SHP77 treated with DMSO at 0.1 percent for 48 hours (cell line): ENCODE data around the gene SOCS7.

ENCODE experiments used
- DNase-seq: peaks from one replicate; lab custom pipeline; 2025; lab: John Stamatoyannopoulos, UW

The SOCS7 gene

GRCh38 chr17:38351412-38352222, at the start of gene SOCS7:
Gene SOCS7, plus strand, starts transcription at chr17:38351844. Its CDS starts 209 bp downstream, at chr17:38352053.
- peak; percentile 90 for DNase-seq

- DNase-seq, result no peak
These were observed 36.1 kb upstream of the SOCS7 start for GRCh38 chr17:38315497-38315896.

GRCh38 chr17:38317081-38317480, 34.6 kb upstream of the SOCS7 start:
- DNase-seq, result no peak

GRCh38 chr17:38320482-38320881, 31.2 kb upstream of the SOCS7 start:
- no peak for DNase-seq

- DNase-seq, result no peak
These were observed 29.4 kb upstream of the SOCS7 start for GRCh38 chr17:38322156-38322779.

- no peak for DNase-seq
These were observed 28.7 kb upstream of the SOCS7 start for GRCh38 chr17:38322897-38323296.

GRCh38 chr17:38324141-38324697, 27.4 kb upstream of the SOCS7 start:
- DNase-seq, result no peak

GRCh38 chr17:38324772-38325171, 26.9 kb upstream of the SOCS7 start:
- no peak for DNase-seq

GRCh38 chr17:38325221-38325851, 26.3 kb upstream of the SOCS7 start:
- DNase-seq, result no peak

GRCh38 chr17:38326996-38327792, 24.4 kb upstream of the SOCS7 start:
- no peak for DNase-seq

GRCh38 chr17:38327936-38328335, 23.7 kb upstream of the SOCS7 start:
- no peak for DNase-seq

GRCh38 chr17:38328620-38329019, 23.0 kb upstream of the SOCS7 start:
- DNase-seq, result no peak

GRCh38 chr17:38329284-38329683, 22.4 kb upstream of the SOCS7 start:
- DNase-seq, result no peak

- DNase-seq, result no peak
These were observed 21.6 kb upstream of the SOCS7 start for GRCh38 chr17:38329808-38330730.

- no peak for DNase-seq
These were observed 20.7 kb upstream of the SOCS7 start for GRCh38 chr17:38330941-38331411.

GRCh38 chr17:38332735-38333134, 18.9 kb upstream of the SOCS7 start:
- DNase-seq, result no peak

- no peak for DNase-seq
These were observed 17.9 kb upstream of the SOCS7 start for GRCh38 chr17:38333635-38334295.

GRCh38 chr17:38334480-38335364, 16.9 kb upstream of the SOCS7 start:
- no peak for DNase-seq

- DNase-seq, result no peak
These were observed 14.8 kb upstream of the SOCS7 start for GRCh38 chr17:38336838-38337237.
